PFSK-1 (cell line): ENCODE data around the gene UGGT1.

Experiments
- POLR2AphosphoS5 ChIP-seq: IDR thresholded peaks from 2 replicates; pipeline ENCODE4 v1.6.1; 2012; ENCODE audit warnings: low read depth, mild to moderate bottlenecking, control low read depth, low read length, moderate library complexity
- SIN3A ChIP-seq: IDR thresholded peaks from 2 replicates; pipeline ENCODE4 v1.6.1; 2012; ENCODE audit warnings: mild to moderate bottlenecking, low read length, moderate library complexity, borderline replicate concordance; ENCODE audit not compliant: insufficient read depth
- TAF1 ChIP-seq: IDR thresholded peaks from 2 replicates; pipeline ENCODE4 v1.6.1; 2012; ENCODE audit warnings: low read length, control low read depth, borderline replicate concordance; ENCODE audit not compliant: insufficient read depth

- TF ChIP-seq TAF1 (no peak), SIN3A (no peak), POLR2AphosphoS5 (no peak)
These were observed 81.2 kb downstream of the UGGT1 start for GRCh38 chr2:128172191-128172590.
